K562 (cell line): Measurements from ENCODE around the gene EYA2.

Source experiments
- ARNT ChIP-seq, 2 experiments: fragments of 450-650 bp; IDR thresholded peaks; 2 replicates each; pipeline ENCODE4 v1.6.1; 2016; ENCODE audit warnings: mild to moderate bottlenecking in 1 of 2
- EP300 ChIP-seq: IDR thresholded peaks from 2 replicates; pipeline ENCODE4 v1.6.1; 2012; ENCODE audit warnings: low read length, improper control_type of control experiment
- GABPA ChIP-seq: fragments of 200-800 bp; sonication (Bioruptor generic); conservative IDR thresholded peaks from 2 replicates; pipeline ENCODE4 v1.6.1; 2016; ENCODE audit warnings: low read depth, missing genetic modification characterization, missing compliant biosample characterization
- KAT2B ChIP-seq: IDR thresholded peaks from one replicate; pipeline ENCODE4 v1.6.1; 2012; ENCODE audit warnings: low read depth, mild to moderate bottlenecking, control low read depth, inconsistent platforms, low read length, moderate library complexity
- NR4A1 ChIP-seq, 2 experiments: fragments of 250-450 bp in 1 of 2; fragments of 450-650 bp in 1 of 2; sonication (Bioruptor Pico) in 1 of 2; IDR thresholded peaks; 2 replicates each; pipeline versions ENCODE4 v1.4.0 to v1.6.1; 2016 to 2020; ENCODE audit warnings: mild to moderate bottlenecking in 2 of 2, missing compliant biosample characterization in 1 of 2, missing genetic modification characterization in 1 of 2, moderate library complexity in 1 of 2
- RBM25 ChIP-seq: fragments of 200-400 bp; formaldehyde crosslinking; IDR thresholded peaks from 2 replicates; pipeline ENCODE4 v1.6.1; 2018; ENCODE audit warnings: low read length, low read depth, moderate library complexity; ENCODE audit not compliant: severe bottlenecking
- RCOR1 ChIP-seq, 2 experiments: IDR thresholded peaks; 2 replicates each; pipeline ENCODE4 v1.6.1; 2012; ENCODE audit warnings: low read depth in 2 of 2, low read length in 2 of 2, borderline replicate concordance in 1 of 2, improper control_type of control experiment in 1 of 2
- SUPT5H ChIP-seq: fragments of 450-650 bp; IDR thresholded peaks from 2 replicates; pipeline ENCODE4 v1.6.1; 2016
- YY1 ChIP-seq, 3 experiments: IDR thresholded peaks; 2 replicates each; pipeline ENCODE4 v1.6.1; 2011; ENCODE audit warnings: low read length in 2 of 3, mild to moderate bottlenecking in 2 of 3, moderate library complexity in 2 of 3, borderline replicate concordance in 1 of 3, control low read depth in 1 of 3, low read depth in 1 of 3; ENCODE audit not compliant: insufficient read depth in 3 of 3, insufficient replicate concordance in 2 of 3, control insufficient read depth in 1 of 3, insufficient read length in 1 of 3; ENCODE audit errors: extremely low read depth in 1 of 3
- ZNF274 ChIP-seq: IDR thresholded peaks from 2 replicates; pipeline ENCODE4 v1.6.1; 2011; ENCODE audit warnings: low read depth, mild to moderate bottlenecking, low read length, moderate library complexity, borderline replicate concordance
- TF ChIP-seq, protein P1 (sequence below), 3 experiments: IDR thresholded peaks in 2 of 3; conservative IDR thresholded peaks in 1 of 3; 2 replicates each; pipeline ENCODE4 v1.5.1; 2011 to 2012; ENCODE audit warnings: low read length in 3 of 3, mild to moderate bottlenecking in 3 of 3, control low read depth in 2 of 3, improper control_type of control experiment in 1 of 3, inconsistent platforms in 1 of 3, low read depth in 1 of 3, mixed read lengths in 1 of 3, moderate library complexity in 1 of 3; ENCODE audit not compliant: insufficient read depth in 2 of 3

DNA sequence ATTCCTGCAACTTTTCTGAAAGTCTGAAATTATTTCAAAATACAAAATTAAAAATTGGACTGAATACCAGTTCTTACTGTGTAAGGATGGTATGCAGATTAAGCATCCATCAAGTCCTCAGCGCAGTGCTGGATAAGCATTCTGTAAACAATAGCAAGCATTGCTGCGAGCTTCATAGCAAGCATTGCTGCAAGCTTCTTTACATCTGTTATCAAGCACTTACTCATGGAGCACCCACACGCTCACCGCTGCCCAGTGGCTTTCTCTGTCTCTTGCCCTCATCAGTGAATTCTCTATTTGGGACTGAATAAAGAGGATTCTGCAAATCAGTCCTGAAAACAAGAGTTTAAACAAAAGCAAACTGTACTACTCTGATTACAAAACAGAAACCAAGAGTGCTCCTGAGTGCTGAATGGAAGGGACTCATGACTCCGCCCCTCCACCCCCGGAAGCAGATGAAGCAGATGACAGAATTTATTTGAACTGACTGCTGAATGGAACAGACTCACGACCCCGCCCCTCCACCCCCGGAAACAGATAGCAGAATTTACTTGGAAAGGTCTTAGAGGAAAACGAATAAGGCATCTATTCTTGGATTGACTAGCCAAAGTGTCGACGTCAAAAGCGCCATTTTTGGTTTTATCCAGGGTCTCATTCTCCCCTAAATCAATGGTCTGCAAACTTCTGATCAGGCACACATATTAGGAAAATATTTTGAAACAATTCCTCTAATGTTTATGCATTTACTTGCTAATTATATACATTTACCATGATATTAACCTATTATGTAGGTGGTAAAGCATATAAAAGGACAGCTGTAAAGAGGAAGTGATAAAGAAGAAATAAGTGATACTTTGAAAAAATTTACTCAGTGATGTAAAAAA is 22.1 kb upstream of the EYA2 start:
- TF ChIP-seq EP300 (no peak), SUPT5H (no peak), ZNF274 (no peak), GABPA (tag) (peak; percentile 83), RCOR1 (IDR thresholded peaks at IDR 0.05; ENCODE audit: borderline replicate concordance in 1 of 2, low read depth in 2 of 2, low read length in 2 of 2) (no peak), YY1 (IDR thresholded peaks at IDR 0.05; ENCODE audit: borderline replicate concordance in 1 of 3, control insufficient read depth in 1 of 3, extremely low read depth in 1 of 3, insufficient read depth in 3 of 3, insufficient read length in 1 of 3, insufficient replicate concordance in 2 of 3, low read depth in 1 of 3, low read length in 2 of 3) (no peak), NR4A1 (CRISPR knock-in tag; IDR thresholded peaks at IDR 0.05) (no peak), NR4A1 (tag; IDR thresholded peaks at IDR 0.05) (no peak), KAT2B (no peak), RBM25 (no peak), ARNT (IDR thresholded peaks at IDR 0.05) (no peak)
- TF ChIP-seq, protein P1, sequence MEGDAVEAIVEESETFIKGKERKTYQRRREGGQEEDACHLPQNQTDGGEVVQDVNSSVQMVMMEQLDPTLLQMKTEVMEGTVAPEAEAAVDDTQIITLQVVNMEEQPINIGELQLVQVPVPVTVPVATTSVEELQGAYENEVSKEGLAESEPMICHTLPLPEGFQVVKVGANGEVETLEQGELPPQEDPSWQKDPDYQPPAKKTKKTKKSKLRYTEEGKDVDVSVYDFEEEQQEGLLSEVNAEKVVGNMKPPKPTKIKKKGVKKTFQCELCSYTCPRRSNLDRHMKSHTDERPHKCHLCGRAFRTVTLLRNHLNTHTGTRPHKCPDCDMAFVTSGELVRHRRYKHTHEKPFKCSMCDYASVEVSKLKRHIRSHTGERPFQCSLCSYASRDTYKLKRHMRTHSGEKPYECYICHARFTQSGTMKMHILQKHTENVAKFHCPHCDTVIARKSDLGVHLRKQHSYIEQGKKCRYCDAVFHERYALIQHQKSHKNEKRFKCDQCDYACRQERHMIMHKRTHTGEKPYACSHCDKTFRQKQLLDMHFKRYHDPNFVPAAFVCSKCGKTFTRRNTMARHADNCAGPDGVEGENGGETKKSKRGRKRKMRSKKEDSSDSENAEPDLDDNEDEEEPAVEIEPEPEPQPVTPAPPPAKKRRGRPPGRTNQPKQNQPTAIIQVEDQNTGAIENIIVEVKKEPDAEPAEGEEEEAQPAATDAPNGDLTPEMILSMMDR (IDR thresholded peaks at IDR 0.05 in 2 of 3, conservative IDR thresholded peaks at IDR 0.05 in 1 of 3; ENCODE audit: insufficient read depth in 2 of 3, low read depth in 1 of 3, low read length in 3 of 3) = no peak
